PFSK-1 (cell line): ENCODE measurements around the gene RPS6KA5.

Experiments
- POLR2AphosphoS5 ChIP-seq: IDR thresholded peaks from 2 replicates; pipeline ENCODE4 v1.6.1; 2012; ENCODE audit warnings: low read depth, mild to moderate bottlenecking, control low read depth, low read length, moderate library complexity
- REST ChIP-seq, 2 experiments: IDR thresholded peaks; 2 replicates each; pipeline versions ENCODE4 v1.6.1 to v1.8.0; 2011 to 2012; ENCODE audit warnings: low read depth in 2 of 2, low read length in 2 of 2, control low read depth in 1 of 2, inconsistent platforms in 1 of 2, mild to moderate bottlenecking in 1 of 2, moderate library complexity in 1 of 2; ENCODE audit not compliant: insufficient read depth in 1 of 2
- TAF1 ChIP-seq: IDR thresholded peaks from 2 replicates; pipeline ENCODE4 v1.6.1; 2012; ENCODE audit warnings: low read length, control low read depth, borderline replicate concordance; ENCODE audit not compliant: insufficient read depth

GRCh38 chr14:90804292-90805083 lies 256.0 kb downstream of the RPS6KA5 start:
- TF ChIP-seq TAF1 = no peak
- no peak for TF ChIP-seq POLR2AphosphoS5
- no peak for TF ChIP-seq REST (IDR thresholded peaks at IDR 0.05; ENCODE audit: insufficient read depth in 1 of 2, low read depth in 2 of 2, low read length in 2 of 2)
